Measurements from ENCODE around the gene GJA8. TPM values are rescaled to one million over a fixed set of nuclear protein-coding genes. Genes with fewer than 3 reads are reported as not detected.

Gene GJA8
- polyA plus RNA-seq, 1 experiment, result not detected

- ChIA-PET POLR2A (no interaction called here), CTCF (interaction anchor here (0.5 to 2.9 kb wide), 41 partner anchors 10 to 843 kb away, joined by 3 to 42 read pairs (median 5); partner anchors contain the start of genes ACP6 and GJA8)
- H3K9me3 ChIP-seq (ENCODE audit: control insufficient read depth, insufficient read depth, low read length), result no peaks in the 10 kb centered on the region
- DNase-seq (ENCODE audit: low read depth, low spot score), result peak; percentile 24
- peaks cover 11% of the 10 kb centered on the region for H3K27me3 ChIP-seq (ENCODE audit: control insufficient read depth, insufficient read depth, low read length)
- TF ChIP-seq CTCF (IDR thresholded peaks at IDR 0.05; ENCODE audit: low read depth, low read length), result peak; percentile 99
- no peak overlapping the region for H3K27ac ChIP-seq (ENCODE audit: low read depth, low read length)
- H3K4me3 ChIP-seq (ENCODE audit: low read depth, low read length), result no peak overlapping the region
These were observed 9.8 kb upstream of the GJA8 start for GRCh38 chr1:147892731-147893214.

GRCh38 chr1:147895123-147895522 lies 7.5 kb upstream of the GJA8 start:
- CTCF ChIA-PET, result no interaction called here
- Histone ChIP-seq H3K4me3 (ENCODE audit: low read depth, low read length) (no peak overlapping the region), H3K27ac (ENCODE audit: low read depth, low read length) (no peak overlapping the region), H3K27me3 (ENCODE audit: control insufficient read depth, insufficient read depth, low read length) (peaks cover 7% of the 10 kb centered on the region), H3K9me3 (ENCODE audit: control insufficient read depth, insufficient read depth, low read length) (no peaks in the 10 kb centered on the region)
- no peak for DNase-seq (ENCODE audit: low read depth, low spot score)
- POLR2A ChIA-PET, result no interaction called here
- no peak for TF ChIP-seq CTCF (IDR thresholded peaks at IDR 0.05; ENCODE audit: low read depth, low read length)

- Histone ChIP-seq H3K9me3 (ENCODE audit: control insufficient read depth, insufficient read depth, low read length) (no peaks in the 10 kb centered on the region), H3K4me3 (ENCODE audit: low read depth, low read length) (no peak overlapping the region), H3K27ac (ENCODE audit: low read depth, low read length) (no peak overlapping the region), H3K27me3 (ENCODE audit: control insufficient read depth, insufficient read depth, low read length) (peaks cover 3% of the 10 kb centered on the region)
- ChIA-PET CTCF (no interaction called here), POLR2A (no interaction called here)
- no peak for TF ChIP-seq CTCF (IDR thresholded peaks at IDR 0.05; ENCODE audit: low read depth, low read length)
- no peak for DNase-seq (ENCODE audit: low read depth, low spot score)
These were observed 5.4 kb upstream of the GJA8 start for GRCh38 chr1:147897029-147897752.

- H3K4me3 ChIP-seq (ENCODE audit: low read depth, low read length), result no peak overlapping the region
- ChIA-PET CTCF (no interaction called here), POLR2A (no interaction called here)
- H3K27ac ChIP-seq (ENCODE audit: low read depth, low read length), result no peak overlapping the region
- no peak for TF ChIP-seq CTCF (IDR thresholded peaks at IDR 0.05; ENCODE audit: low read depth, low read length)
- H3K9me3 ChIP-seq (ENCODE audit: control insufficient read depth, insufficient read depth, low read length), result no peaks in the 10 kb centered on the region
- peaks cover 3% of the 10 kb centered on the region for H3K27me3 ChIP-seq (ENCODE audit: control insufficient read depth, insufficient read depth, low read length)
- no peak for DNase-seq (ENCODE audit: low read depth, low spot score)
These were observed 4.8 kb upstream of the GJA8 start for GRCh38 chr1:147897789-147898188.

GRCh38 chr1:147904726-147905125 lies 2.1 kb downstream of the GJA8 start:
- Histone ChIP-seq H3K4me3 (ENCODE audit: low read depth, low read length) (no peak overlapping the region), H3K27me3 (ENCODE audit: control insufficient read depth, insufficient read depth, low read length) (peaks cover 2% of the 10 kb centered on the region), H3K27ac (ENCODE audit: low read depth, low read length) (no peak overlapping the region), H3K9me3 (ENCODE audit: control insufficient read depth, insufficient read depth, low read length) (no peaks in the 10 kb centered on the region; the same call in 1 of the 2 replicates)
- ChIA-PET POLR2A (no interaction called here), CTCF (interaction anchor here (6.9 kb wide), 1 partner anchor 12 kb away, joined by 42 read pairs; no protein-coding TSS in a partner anchor)
- DNase-seq (ENCODE audit: low read depth, low spot score), result no peak
- no peak for TF ChIP-seq CTCF (IDR thresholded peaks at IDR 0.05; ENCODE audit: low read depth, low read length)
